Stimulated activated CD4-positive, alpha-beta T cell treated with anti-CD3 and anti-CD28 coated beads, Interleukin-1b, Interleukin-23, amount 100 ng/mL, for 4 hours (primary cell): ENCODE data around the gene CD79B.
A peak's percentile ranks its signal among the peaks of the same experiment; 100 is the strongest.

Experiments
- DNase-seq, 2 donors: peaks; one replicate each; pipeline ENCODE4 v3.0.0-alpha.2; 2020; ENCODE audit warnings: low read depth in 2 of 2

The CD79B gene

GRCh38 chr17:63931981-63932561 lies at the start of gene CD79B:
Gene CD79B, minus strand, starts transcription at chr17:63932331. Its CDS starts 70 bp downstream, at chr17:63932261.
- DNase-seq: no peak

- DNase-seq: no peak
These were observed 46.4 kb upstream of the CD79B start for GRCh38 chr17:63978272-63979200.

GRCh38 chr17:63976702-63977101 lies 44.6 kb upstream of the CD79B start:
- DNase-seq: no peak

- DNase-seq: no peak
These were observed 43.5 kb upstream of the CD79B start for GRCh38 chr17:63975541-63976092.

- no peak for DNase-seq
These were observed 42.6 kb upstream of the CD79B start for GRCh38 chr17:63974594-63975192.

GRCh38 chr17:63973930-63974593 lies 41.9 kb upstream of the CD79B start:
- no peak for DNase-seq

- no peak for DNase-seq
These were observed 41.1 kb upstream of the CD79B start for GRCh38 chr17:63973247-63973646.

- no peak for DNase-seq
These were observed 40.7 kb upstream of the CD79B start, which contains the start of gene SCN4A for GRCh38 chr17:63972796-63973195. Gene SCN4A, minus strand, starts transcription at chr17:63972918. Its CDS starts 77 bp downstream, at chr17:63972841.

GRCh38 chr17:63969278-63969677 lies 37.1 kb upstream of the CD79B start:
- no peak for DNase-seq

GRCh38 chr17:63967953-63968352 lies 35.8 kb upstream of the CD79B start:
- DNase-seq: no peak

- DNase-seq: no peak
These were observed 34.6 kb upstream of the CD79B start for GRCh38 chr17:63966646-63967264.

- no peak for DNase-seq
These were observed 31.0 kb upstream of the CD79B start for GRCh38 chr17:63963123-63963522.

- no peak for DNase-seq
These were observed 30.2 kb upstream of the CD79B start for GRCh38 chr17:63962298-63962744.

- DNase-seq: peak in 1 of 2 donors; percentile 32
These were observed 29.5 kb upstream of the CD79B start for GRCh38 chr17:63961355-63962212.

- DNase-seq: no peak
These were observed 28.3 kb upstream of the CD79B start for GRCh38 chr17:63960430-63960829.

- no peak for DNase-seq
These were observed 27.9 kb upstream of the CD79B start for GRCh38 chr17:63960006-63960405.

GRCh38 chr17:63956296-63956920 lies 24.3 kb upstream of the CD79B start:
- no peak for DNase-seq

GRCh38 chr17:63955791-63956190 lies 23.7 kb upstream of the CD79B start:
- no peak for DNase-seq

GRCh38 chr17:63955232-63955631 lies 23.1 kb upstream of the CD79B start:
- no peak for DNase-seq
